Measurements from ENCODE around the gene CACNA1C. TPM values are rescaled to one million over a fixed set of nuclear protein-coding genes. Genes with fewer than 3 reads are reported as not detected.
A peak's percentile ranks its signal among the peaks of the same experiment; 100 is the strongest.

The CACNA1C gene
- total and polyA plus RNA-seq, 2 of the 4 experiments (the other 2 are of a cell fraction) = 1.6 to 2.6 TPM

GRCh38 chr12:2347844-2348481 lies 295.2 kb downstream of the CACNA1C start (continued):
- TF ChIP-seq CEBPB (IDR thresholded peaks at IDR 0.05; ENCODE audit: low read depth, low read length) (no peak), RAD21 (IDR thresholded peaks at IDR 0.05; ENCODE audit: low read length) (no peak), ELK1 (IDR thresholded peaks at IDR 0.05; ENCODE audit: borderline replicate concordance, low read depth, low read length) (no peak)

GRCh38 chr12:2348482-2348852 lies 295.7 kb downstream of the CACNA1C start:
- Histone ChIP-seq H3K14ac (replicated peaks; ENCODE audit: low read depth, low read length) (peak overlapping the region; percentile 96), H2AK9ac (replicated peaks; ENCODE audit: low read depth, low read length, poor library complexity) (peak overlapping the region; percentile 73), H3K9me1 (ENCODE audit: insufficient read depth, low read length) (peaks cover 13% of the 10 kb centered on the region), H3K27me3 (ENCODE audit: control insufficient read depth, insufficient read depth, low read length) (no peaks in the 10 kb centered on the region; the same call in 1 of the 2 replicates), H4K8ac (ENCODE audit: low read depth in 2 of 2, low read length in 2 of 2) (peak overlapping the region; percentile 27 to 98), H2BK5ac (ENCODE audit: low read depth, low read length, poor library complexity, severe bottlenecking) (peak overlapping the region; percentile 86), H3K4me3 (ENCODE audit: insufficient read depth, low read depth, low read length) (no peak overlapping the region), H3K9ac (ENCODE audit: low read depth, low read length) (no peak overlapping the region), H3K23ac (ENCODE audit: low read depth, low read length) (peak overlapping the region; percentile 91), H2BK15ac (ENCODE audit: low read depth, low read length) (peak overlapping the region; percentile 92; the same call in 2 of the 3 replicates), H4K91ac (ENCODE audit: insufficient read depth, low read depth, low read length) (peak overlapping the region; percentile 94), H2BK120ac (ENCODE audit: low read depth, low read length) (peak overlapping the region; percentile 99), H3K18ac (ENCODE audit: low read depth, low read length) (peak overlapping the region; percentile 55; the same call in 1 of the 2 replicates), H3K4me1 (ENCODE audit: control insufficient read depth, insufficient read depth, low read length) (peaks cover 21% of the 10 kb centered on the region), H2AFZ (replicated peaks; ENCODE audit: low read length, poor library complexity) (peak overlapping the region; percentile 84), H3K79me1 (ENCODE audit: low read depth in 1 of 2, low read length in 2 of 2) (peaks cover 0 to 14% of the 10 kb centered on the region in 2 experiments; a peak in 2 of 4 replicates), H3K9me3 (ENCODE audit: control insufficient read depth, insufficient read depth, low read length) (no peaks in the 10 kb centered on the region), H3K56ac (ENCODE audit: extremely low read depth, insufficient read depth, low read length) (peak overlapping the region; percentile 24; the same call in 1 of the 2 replicates), H3K27ac (ENCODE audit: insufficient read depth, low read length) (peak overlapping the region; percentile 25; the same call in 1 of the 2 replicates), H3K4ac (ENCODE audit: low read depth, low read length) (peak overlapping the region; percentile 98), H2AK5ac (ENCODE audit: low read depth, low read length) (peak overlapping the region; percentile 97), H3K36me3 (ENCODE audit: control insufficient read depth, insufficient read depth, low read length) (no peaks in the 10 kb centered on the region), H4K5ac (ENCODE audit: low read depth, low read length) (peak overlapping the region; percentile 73; the same call in 1 of the 2 replicates), H3K4me2 (ENCODE audit: low read depth, low read length) (peak overlapping the region; percentile 59; the same call in 1 of the 2 replicates), H4K20me1 (ENCODE audit: insufficient read depth, low read length) (no peaks in the 10 kb centered on the region), H2BK20ac (ENCODE audit: low read depth, low read length) (peak overlapping the region; percentile 99)
- in situ Hi-C loops (cut with MboI; ENCODE audit: low sequenced_read_pairs) = no loop called here
- DNase-seq (peak; percentile 38), ATAC-seq (ENCODE audit: low read depth) (peak; percentile 73)
- BruUV-seq (replicated peaks) = no TSS peak
- ChIA-PET POLR2A (ENCODE audit: unreplicated experiment) (no interaction called here), CTCF (no interaction called here)
- intact Hi-C loops (cut with micrococcal nuclease) = loop anchor here (5.0 kb wide), 1 partner anchor 39 kb away; no protein-coding TSS in a partner anchor
- dilution Hi-C loops (cut with HindIII; ENCODE audit: low sequenced_read_pairs, unreplicated experiment) = no loop called here
- WGBS, 2 experiments (ENCODE audit: extremely low coverage in 2 of 2, insufficient read length in 1 of 2) = 20% methylated on average over 1 of the region's 11 CpGs; no CpG with 5 or more reads in 1 of the 2 experiments
- no peak for TF ChIP-seq RCOR1 (IDR thresholded peaks at IDR 0.05; ENCODE audit: insufficient replicate concordance, low read length)
- TF ChIP-seq RAD21 (IDR thresholded peaks at IDR 0.05; ENCODE audit: low read length) = no peak
- TF ChIP-seq MXI1 (IDR thresholded peaks at IDR 0.05; ENCODE audit: borderline replicate concordance, low read depth, low read length) = no peak
- no peak for TF ChIP-seq CTCF (conservative IDR thresholded peaks at IDR 0.05; ENCODE audit: low read depth, low read length)
- TF ChIP-seq CEBPB (IDR thresholded peaks at IDR 0.05; ENCODE audit: low read depth, low read length) = no peak
- no peak for TF ChIP-seq RFX5 (IDR thresholded peaks at IDR 0.05; ENCODE audit: low read depth, low read length)
- no peak for TF ChIP-seq ELK1 (IDR thresholded peaks at IDR 0.05; ENCODE audit: borderline replicate concordance, low read depth, low read length)
- TF ChIP-seq BHLHE40 (IDR thresholded peaks at IDR 0.05; ENCODE audit: low read depth, low read length) = no peak
- TF ChIP-seq SMC3 (IDR thresholded peaks at IDR 0.05; ENCODE audit: low read depth, low read length) = no peak
- no peak for TF ChIP-seq MAFK (IDR thresholded peaks at IDR 0.05; ENCODE audit: low read depth, low read length)

Data from IMR-90 (cell line).